ENCODE data around the gene PIK3CD.

The PIK3CD gene

DNA sequence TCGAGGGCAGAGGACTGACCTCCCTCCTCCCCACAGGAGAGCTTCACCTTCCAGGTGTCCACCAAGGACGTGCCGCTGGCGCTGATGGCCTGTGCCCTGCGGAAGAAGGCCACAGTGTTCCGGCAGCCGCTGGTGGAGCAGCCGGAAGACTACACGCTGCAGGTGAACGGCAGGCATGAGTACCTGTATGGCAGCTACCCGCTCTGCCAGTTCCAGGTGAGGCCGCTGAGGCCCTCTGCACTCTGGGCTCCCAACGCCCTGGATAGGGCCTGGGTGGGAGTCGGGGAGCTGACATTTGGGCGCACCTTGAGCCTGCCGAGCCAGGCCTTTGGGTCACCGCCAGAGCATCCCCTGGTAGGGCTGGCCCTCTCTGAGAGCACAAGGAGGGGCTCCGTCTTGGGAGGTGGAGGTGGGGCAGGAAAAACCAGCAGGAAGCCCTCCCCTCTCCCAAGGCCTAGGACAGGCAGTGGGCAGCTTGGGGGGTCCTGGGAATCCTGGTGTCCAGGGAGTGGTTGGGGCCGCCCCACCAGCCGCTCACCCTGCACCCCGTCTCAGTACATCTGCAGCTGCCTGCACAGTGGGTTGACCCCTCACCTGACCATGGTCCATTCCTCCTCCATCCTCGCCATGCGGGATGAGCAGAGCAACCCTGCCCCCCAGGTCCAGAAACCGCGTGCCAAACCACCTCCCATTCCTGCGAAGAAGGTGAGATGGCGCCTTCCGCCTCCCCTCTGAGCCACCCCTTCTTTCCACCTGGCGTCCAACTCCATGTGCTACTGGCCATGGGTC, 65.1 kb downstream of the PIK3CD start:
- no peak for DNase-seq (ENCODE audit: low read depth in 1 of 2, low spot score in 1 of 2)

DNA sequence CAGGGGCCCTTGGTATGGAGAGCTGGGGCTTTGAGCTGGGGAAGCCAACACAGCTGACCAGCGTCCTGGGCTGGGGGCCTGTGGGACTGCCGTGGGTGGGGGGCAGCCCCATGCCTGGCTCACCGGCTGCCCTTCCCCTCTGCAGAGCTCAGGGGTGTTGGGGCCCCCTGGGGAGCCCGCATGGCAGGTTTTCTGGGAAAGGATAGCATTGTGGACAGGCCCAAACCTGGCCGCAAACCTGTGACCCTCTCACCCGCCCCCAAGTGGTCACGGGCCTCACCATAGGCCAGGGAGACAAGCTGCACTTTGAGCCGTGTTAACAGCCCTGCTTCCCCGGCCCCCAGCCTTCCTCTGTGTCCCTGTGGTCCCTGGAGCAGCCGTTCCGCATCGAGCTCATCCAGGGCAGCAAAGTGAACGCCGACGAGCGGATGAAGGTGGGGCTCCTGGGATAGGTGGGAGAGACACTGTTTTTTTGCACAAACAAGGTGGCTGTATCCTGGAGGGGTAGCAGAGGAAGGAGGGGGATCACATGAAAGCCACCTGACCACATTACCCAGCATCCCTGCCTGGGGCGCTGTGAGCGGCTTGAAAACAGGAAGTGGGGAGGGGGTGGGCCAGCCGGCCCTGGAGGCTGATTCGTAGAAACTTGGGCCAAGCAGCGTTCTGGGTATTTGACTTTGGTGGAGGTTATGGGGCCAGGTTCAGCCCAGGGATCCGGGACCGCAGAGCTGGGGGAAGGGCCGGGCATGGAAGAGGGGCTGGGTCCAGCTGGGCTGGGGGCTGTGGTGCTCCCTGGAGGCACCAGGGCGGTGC, 65.9 kb downstream of the PIK3CD start:
- DNase-seq (ENCODE audit: low read depth in 1 of 2, low spot score in 1 of 2) = peak in 1 of 2 donors; percentile 80

DNA sequence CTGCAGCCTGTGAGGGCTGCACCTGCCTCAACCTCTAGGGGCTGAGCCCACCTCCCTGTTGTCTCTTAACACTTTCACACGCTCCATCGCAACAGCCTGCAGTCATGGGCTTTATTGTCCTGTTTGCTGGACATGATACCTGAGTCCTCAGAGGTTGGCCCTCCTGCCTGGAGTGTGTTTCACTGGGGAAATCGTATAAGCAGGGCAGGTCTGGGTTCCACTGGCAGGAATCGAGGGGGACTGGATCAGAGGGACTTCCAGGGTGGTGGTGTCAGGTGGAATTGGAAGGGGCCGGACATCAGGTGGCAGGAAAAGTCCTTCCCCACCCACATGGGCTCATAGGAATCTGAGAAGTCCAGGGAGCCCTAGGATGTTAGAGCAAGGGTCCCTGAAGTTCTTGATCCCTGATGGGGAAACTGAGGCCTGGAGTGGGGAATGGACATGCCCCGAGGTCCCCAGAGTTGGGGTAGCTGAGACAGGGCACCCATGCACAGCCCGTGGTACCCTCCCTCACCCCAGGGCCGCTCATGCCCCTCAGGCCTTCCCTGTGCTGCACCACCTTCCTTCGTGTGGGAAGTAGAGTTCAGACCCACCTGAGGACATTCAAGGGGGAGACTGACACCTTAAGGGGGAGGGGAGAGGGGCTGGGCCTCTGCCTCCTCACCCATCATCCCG, 66.6 kb downstream of the PIK3CD start:
- DNase-seq (ENCODE audit: low read depth in 1 of 2, low spot score in 1 of 2) = no peak

DNA sequence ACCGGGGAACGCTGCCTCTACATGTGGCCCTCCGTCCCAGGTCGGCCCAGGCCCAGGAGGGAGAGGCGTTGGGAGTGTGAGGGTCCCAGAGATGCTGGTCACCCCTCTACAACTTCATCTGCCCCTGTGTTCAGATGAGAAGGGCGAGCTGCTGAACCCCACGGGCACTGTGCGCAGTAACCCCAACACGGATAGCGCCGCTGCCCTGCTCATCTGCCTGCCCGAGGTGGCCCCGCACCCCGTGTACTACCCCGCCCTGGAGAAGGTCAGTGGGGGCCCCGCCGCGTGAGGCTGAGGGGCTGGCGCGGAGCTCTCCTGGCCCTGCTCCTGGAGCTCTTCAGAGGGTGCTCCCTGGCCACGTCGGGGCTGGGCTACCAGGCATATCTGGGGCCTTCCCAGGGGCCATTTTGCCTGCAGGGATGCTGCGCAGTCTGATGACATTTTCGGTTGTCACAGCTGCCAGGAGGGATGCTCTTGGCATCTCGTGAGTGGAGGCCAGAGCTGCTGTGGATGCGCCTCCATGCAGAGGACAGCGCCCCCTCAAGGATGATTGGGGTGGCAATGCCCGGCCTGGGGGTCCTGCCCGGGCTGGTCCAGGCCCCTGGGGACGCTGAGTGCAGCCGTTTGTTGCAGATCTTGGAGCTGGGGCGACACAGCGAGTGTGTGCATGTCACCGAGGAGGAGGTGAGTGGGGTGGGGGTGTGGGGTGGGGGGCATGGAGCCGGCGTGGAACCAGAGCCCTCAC, 68.6 kb downstream of the PIK3CD start:
- DNase-seq (ENCODE audit: low read depth in 1 of 2, low spot score in 1 of 2) = no peak

DNA sequence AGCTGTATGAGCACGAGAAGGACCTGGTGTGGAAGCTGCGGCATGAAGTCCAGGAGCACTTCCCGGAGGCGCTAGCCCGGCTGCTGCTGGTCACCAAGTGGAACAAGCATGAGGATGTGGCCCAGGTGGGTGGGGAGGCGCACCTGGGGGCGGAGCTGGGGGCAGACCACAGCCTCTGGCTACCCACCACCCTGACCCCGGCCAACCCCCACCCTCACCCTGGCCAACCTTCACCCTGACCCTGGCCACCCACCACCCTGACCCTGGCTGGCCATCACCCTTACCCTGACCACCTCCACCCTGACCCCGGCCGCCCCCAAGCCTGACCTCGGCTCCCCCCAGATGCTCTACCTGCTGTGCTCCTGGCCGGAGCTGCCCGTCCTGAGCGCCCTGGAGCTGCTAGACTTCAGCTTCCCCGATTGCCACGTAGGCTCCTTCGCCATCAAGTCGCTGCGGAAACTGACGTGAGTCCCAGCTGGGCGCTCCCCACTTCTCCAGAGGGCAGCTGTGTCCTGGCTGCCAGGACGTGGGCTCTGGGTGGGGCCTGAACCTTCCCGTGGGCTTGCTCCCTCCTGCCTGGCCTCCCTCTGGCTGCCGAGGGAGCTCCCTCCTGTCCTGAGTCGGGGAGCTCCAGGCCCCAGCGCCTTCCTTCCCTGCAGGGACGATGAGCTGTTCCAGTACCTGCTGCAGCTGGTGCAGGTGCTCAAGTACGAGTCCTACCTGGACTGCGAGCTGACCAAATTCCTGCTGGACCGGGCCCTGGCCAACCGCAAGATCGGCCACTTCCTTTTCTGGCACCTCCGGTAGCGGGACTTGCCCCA, 69.5 kb downstream of the PIK3CD start:
- DNase-seq (ENCODE audit: low read depth in 1 of 2, low spot score in 1 of 2) = no peak

DNA sequence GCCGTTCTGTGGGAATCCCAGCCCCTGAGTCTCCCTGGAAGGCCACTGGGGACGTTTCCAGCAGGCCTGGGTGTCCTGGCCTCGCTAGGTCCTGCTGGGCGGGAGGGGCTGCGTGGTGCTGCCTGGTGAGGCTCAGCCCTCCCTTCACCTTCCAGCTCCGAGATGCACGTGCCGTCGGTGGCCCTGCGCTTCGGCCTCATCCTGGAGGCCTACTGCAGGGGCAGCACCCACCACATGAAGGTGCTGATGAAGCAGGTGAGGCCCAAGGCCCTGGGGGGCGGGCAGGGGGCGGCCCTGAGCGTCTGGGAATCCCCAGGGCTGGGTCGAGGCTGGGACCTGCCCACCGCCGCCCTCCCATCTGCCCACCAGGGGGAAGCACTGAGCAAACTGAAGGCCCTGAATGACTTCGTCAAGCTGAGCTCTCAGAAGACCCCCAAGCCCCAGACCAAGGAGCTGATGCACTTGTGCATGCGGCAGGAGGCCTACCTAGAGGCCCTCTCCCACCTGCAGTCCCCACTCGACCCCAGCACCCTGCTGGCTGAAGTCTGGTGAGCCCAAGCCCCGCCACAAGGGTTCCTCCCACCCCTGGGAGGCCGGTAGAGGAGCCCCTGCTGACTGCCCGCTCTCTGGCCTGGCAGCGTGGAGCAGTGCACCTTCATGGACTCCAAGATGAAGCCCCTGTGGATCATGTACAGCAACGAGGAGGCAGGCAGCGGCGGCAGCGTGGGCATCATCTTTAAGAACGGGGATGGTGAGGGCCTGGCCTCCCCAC, 70.3 kb downstream of the PIK3CD start:
- peak; percentile 63 to 67 for DNase-seq (ENCODE audit: low read depth in 1 of 2, low spot score in 1 of 2)

DNA sequence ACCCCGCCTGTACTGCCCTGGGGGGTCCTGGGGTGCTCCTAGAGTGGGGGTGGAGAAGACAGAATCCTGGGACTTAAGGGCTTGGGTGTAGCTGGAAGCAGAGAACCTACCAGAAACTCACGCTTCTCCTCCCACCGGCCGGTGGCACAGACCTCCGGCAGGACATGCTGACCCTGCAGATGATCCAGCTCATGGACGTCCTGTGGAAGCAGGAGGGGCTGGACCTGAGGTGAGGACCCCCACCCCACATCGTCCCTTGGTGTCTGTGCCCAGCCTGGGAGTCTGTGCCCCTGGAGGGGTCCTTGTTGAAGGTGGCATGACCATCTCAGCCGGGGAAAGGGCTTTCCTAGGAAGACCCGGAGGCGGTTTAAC, 70.8 kb downstream of the PIK3CD start:
- no peak for DNase-seq (ENCODE audit: low read depth in 1 of 2, low spot score in 1 of 2)

DNA sequence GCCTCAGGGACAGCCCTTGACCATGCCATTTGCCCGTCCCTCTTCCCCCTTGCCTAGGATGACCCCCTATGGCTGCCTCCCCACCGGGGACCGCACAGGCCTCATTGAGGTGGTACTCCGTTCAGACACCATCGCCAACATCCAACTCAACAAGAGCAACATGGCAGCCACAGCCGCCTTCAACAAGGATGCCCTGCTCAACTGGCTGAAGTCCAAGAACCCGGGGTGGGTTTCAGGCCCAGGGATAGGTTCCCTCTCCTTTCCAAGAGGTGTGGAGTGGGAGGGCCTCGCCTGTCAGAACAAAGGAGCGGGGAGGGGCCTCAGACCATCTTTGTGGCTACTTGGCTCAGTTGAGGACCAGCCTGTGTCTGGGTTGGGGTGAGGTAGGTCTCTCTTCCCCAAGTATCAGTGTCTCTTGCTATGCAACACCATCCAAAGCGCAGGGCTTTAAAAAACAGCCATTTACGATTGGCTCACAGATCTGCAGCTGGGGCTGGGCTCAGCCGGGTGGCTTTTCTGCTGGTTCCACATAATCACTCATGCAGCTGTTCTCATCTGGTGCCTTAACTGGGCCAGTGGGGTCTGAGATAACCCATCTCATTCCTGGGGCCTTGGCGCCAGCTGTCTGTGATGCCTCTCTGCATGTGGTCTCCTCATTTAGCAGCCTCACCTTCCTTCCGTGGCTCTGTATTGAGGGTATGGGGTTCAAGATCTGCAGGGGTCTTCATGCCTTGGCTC, 71.7 kb downstream of the PIK3CD start:
- DNase-seq (ENCODE audit: low read depth in 1 of 2, low spot score in 1 of 2) = no peak

DNA sequence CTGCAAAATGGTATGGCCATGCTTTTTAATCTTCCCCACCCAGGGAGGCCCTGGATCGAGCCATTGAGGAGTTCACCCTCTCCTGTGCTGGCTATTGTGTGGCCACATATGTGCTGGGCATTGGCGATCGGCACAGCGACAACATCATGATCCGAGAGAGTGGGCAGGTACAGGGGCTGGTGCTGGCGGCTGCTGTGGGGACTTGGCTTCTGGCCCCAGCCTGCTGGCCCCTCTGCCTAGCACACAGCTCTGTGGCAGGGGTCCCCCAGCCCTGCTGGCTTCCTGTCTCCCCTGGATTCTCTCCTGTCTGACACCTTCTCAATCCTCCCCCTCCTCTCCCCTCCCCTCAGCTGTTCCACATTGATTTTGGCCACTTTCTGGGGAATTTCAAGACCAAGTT, 72.4 kb downstream of the PIK3CD start:
- no peak for DNase-seq (ENCODE audit: low read depth in 1 of 2, low spot score in 1 of 2)

DNA sequence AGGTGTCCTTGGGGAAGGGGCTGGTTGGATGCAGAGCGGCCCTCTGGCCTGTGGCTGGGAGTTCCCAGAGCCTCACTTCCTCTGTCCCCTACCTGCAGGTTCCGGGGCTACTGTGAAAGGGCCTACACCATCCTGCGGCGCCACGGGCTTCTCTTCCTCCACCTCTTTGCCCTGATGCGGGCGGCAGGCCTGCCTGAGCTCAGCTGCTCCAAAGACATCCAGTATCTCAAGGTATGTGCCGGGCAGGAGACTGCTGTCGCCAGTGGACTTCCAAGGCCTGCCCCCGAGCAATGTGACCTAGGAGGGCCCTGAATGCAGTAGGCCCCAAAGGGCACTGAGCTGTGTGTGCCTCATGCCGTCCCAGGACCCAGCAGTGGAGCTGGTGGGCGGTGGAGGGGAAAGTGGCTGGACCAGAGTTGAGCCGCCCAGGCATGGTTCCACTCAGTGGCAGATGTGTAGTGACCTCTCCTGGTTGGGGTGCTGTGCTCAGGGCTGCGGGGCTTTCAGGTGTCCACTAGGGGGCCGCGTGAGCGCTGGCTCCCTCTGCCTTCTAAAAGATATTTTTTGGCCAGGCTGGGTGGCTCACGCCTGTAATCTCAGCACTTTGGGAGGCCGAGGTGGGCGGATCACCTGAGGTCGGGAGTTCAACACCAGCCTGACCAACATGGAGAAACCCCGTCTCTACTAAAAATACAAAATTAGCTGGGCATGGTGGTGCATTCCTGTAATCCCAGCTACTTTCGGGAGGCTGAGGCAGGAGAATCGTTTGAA, 73.4 kb downstream of the PIK3CD start:
- DNase-seq (ENCODE audit: low read depth in 1 of 2, low spot score in 1 of 2) = peak in 1 of 2 donors; percentile 59

DNA sequence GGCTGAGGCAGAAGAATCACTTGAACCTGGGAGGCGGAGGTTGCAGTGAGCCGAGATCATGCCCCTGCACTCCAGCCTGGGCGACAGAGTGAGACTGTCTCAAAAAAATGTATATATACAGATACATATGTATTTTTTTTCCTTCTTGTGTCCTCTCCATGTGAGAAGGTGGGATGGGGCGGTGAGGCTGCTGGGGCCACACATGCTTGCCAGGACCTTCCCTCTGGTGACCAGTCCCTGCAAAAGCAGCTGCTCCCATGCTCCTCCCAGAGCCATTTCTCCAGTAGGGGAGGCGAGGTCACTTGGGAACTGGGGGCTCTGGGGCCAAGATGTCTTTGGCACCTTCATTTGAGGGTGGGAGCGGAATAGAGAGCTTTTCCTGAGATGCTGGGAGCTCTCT, 74.9 kb downstream of the PIK3CD start:
- no peak for DNase-seq (ENCODE audit: low read depth in 1 of 2, low spot score in 1 of 2)

DNA sequence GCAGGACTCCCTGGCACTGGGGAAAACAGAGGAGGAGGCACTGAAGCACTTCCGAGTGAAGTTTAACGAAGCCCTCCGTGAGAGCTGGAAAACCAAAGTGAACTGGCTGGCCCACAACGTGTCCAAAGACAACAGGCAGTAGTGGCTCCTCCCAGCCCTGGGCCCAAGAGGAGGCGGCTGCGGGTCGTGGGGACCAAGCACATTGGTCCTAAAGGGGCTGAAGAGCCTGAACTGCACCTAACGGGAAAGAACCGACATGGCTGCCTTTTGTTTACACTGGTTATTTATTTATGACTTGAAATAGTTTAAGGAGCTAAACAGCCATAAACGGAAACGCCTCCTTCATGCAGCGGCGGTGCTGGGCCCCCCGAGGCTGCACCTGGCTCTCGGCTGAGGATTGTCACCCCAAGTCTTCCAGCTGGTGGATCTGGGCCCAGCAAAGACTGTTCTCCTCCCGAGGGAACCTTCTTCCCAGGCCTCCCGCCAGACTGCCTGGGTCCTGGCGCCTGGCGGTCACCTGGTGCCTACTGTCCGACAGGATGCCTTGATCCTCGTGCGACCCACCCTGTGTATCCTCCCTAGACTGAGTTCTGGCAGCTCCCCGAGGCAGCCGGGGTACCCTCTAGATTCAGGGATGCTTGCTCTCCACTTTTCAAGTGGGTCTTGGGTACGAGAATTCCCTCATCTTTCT, 75.5 kb downstream of the PIK3CD start:
- DNase-seq (ENCODE audit: low read depth in 1 of 2, low spot score in 1 of 2) = no peak

DNA sequence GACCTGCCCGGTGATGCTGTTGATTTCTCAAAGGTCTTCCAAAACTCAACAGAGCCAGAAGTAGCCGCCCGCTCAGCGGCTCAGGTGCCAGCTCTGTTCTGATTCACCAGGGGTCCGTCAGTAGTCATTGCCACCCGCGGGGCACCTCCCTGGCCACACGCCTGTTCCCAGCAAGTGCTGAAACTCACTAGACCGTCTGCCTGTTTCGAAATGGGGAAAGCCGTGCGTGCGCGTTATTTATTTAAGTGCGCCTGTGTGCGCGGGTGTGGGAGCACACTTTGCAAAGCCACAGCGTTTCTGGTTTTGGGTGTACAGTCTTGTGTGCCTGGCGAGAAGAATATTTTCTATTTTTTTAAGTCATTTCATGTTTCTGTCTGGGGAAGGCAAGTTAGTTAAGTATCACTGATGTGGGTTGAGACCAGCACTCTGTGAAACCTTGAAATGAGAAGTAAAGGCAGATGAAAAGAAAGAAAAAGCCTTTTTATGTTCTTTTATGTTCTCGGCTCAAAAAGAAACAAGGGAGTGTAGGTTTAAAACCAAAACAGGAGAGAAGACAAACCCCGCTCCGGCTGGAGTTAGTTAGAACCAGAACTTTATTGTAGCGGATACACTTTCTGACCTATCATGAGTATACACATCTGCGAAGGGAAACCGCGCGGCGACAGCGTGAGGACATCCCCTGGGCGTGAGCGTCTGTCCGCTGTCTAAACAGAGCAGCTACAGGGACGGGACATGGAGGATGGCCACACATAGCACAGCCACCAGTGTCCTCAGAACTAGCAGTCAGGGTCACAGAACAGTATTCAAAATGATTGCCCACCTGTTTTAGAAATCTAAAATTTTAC, 77.1 kb downstream of the PIK3CD start:
- DNase-seq (ENCODE audit: low read depth in 1 of 2, low spot score in 1 of 2) = peak in 1 of 2 donors; percentile 64

DNA sequence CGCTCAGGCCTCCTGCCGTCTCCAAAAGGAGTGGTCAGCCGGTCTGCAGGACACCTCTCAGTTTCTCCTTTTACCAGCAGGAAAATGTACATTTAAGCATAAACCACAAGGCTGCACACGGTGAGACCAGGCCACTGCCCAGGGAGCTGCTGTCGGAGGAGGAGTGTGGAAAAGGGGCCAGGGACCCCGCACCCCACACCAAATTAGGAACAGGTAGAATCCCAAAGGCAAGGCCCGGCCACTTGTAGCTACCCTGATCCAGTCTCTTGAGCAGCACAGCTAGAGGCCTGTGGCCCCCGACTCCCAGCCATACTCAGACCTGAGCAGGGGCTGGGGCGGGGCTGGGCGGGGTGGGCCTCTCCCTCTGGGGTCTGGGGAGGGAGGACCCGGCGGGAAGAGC, 78.0 kb downstream of the PIK3CD start:
- no peak for DNase-seq (ENCODE audit: low read depth in 1 of 2, low spot score in 1 of 2)

DNA sequence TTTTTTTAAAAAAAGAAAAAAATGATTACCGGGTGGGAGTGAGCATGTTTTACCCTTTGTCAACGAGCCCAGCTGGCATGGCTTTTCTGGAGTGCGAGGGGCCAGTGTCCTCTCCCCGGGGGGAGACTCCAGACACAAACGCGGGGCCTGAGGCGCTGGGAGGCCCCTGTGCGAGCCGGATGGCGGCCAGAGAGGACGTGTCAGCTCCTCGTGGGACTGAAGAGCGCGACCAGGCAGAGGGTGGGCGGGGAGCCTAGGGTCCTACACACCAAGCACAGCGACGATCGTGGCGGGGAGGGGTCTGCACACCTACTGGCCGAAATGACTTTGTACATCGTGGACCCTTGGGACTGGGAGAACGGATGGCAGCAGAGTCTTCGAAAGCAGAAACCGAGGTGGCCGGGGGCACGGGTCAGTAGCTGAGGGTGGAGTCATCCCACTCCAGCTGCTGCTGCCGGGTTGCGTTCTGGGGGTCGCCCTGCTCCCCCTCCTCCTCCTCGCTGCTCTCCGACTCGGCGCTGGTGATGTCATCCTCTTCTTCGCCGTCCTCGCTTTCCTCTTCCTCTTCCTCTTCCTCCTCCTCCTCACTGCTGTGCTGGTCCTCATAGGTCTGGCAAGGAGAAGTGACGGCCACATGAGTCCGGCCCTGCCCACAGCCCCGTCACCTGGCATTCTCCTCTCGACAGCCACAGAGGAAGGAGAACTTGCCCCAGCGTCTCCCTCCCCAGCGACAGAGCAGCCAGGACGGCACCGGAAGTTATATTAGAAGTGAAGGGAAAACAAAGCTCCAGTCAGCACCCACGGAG, 78.8 kb downstream of the PIK3CD start:
- DNase-seq (ENCODE audit: low read depth in 1 of 2, low spot score in 1 of 2) = no peak

DNA sequence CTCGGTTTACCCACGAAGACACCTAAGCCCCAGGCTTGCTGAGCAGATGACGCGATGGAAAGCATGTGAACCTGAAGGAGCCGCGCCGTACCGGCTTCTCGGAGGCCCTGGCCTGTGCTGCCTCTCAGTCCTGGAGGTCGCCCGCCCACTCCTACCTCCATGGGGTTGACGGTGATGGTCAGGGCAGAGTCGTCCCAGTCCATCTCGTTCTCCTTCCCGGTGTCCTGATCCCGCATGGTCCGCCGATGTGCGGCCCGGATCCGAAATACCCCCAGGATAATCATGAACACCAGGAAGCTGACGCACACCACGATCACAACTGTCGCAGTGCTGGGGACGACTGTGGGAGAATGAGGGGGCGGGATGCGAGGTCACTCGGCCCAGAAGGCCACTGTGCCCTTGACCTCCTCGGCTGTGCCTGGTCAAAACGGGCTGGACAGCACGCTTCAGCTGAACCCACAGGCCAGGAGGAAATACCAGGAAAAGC, 79.6 kb downstream of the PIK3CD start:
- no peak for DNase-seq (ENCODE audit: low read depth in 1 of 2, low spot score in 1 of 2)
